GM06990 (cell line): ENCODE measurements around the gene IKZF4.
"Not testable (repeated sequence)": the region's sequence is repeated elsewhere in the genome, so short reads cannot be mapped to it uniquely, and the experiment has no call there.

ENCODE experiments used
- DNase-seq: peaks from one replicate; pipeline ENCODE4 v3.0.0-alpha.2; 2011; ENCODE audit not compliant: insufficient read length; ENCODE audit errors: extremely low read depth
- H3K27me3 ChIP-seq: replicated peaks from 2 replicates; pipeline ENCODE4 v1.6.0; 2011; ENCODE audit warnings: low read length; ENCODE audit not compliant: control insufficient read depth, insufficient read depth
- H3K36me3 ChIP-seq: 2 replicates; pipeline ENCODE4 v1.5.1; 2011; ENCODE audit warnings: low read length; ENCODE audit not compliant: control insufficient read depth, insufficient read depth
- H3K4me3 ChIP-seq: replicated peaks from 2 replicates; pipeline ENCODE4 v1.5.1; 2011; ENCODE audit warnings: low read depth, mild to moderate bottlenecking, control low read depth, low read length
- CTCF ChIP-seq: IDR thresholded peaks from 2 replicates; pipeline ENCODE4 v1.5.1; 2011; ENCODE audit warnings: low read length, control low read depth, mild to moderate bottlenecking, inconsistent platforms; ENCODE audit not compliant: insufficient read depth, poor library complexity, severe bottlenecking

Gene IKZF4

GRCh38 chr12:56046027-56046780 lies 25.4 kb downstream of the IKZF4 start:
- Histone ChIP-seq H3K36me3 (peaks cover 10% of the 10 kb centered on the region), H3K4me3 (no peak overlapping the region), H3K27me3 (no peaks in the 10 kb centered on the region)
- TF ChIP-seq CTCF, result no peak
- no peak for DNase-seq

- Histone ChIP-seq H3K4me3 (no peak overlapping the region), H3K36me3 (no peaks in the 10 kb centered on the region), H3K27me3 (no peaks in the 10 kb centered on the region)
- DNase-seq, result no peak
- no peak for TF ChIP-seq CTCF
Measured at GRCh38 chr12:56053407-56053893, 32.6 kb downstream of the IKZF4 start.

- H3K4me3 ChIP-seq, H3K27me3 ChIP-seq, H3K36me3 ChIP-seq, DNase-seq: not testable (repeated sequence)
Measured at GRCh38 chr12:56059964-56060363, 39.1 kb downstream of the IKZF4 start.

GRCh38 chr12:56061982-56062381 lies 41.1 kb downstream of the IKZF4 start:
- TF ChIP-seq CTCF, result no peak
- no peaks in the 10 kb centered on the region for H3K27me3 ChIP-seq
- no peak overlapping the region for H3K4me3 ChIP-seq
- DNase-seq, result no peak
- H3K36me3 ChIP-seq, result no peaks in the 10 kb centered on the region

- H3K4me3 ChIP-seq, result no peak overlapping the region
- no peak for TF ChIP-seq CTCF
- no peaks in the 10 kb centered on the region for H3K27me3 ChIP-seq
- no peaks in the 10 kb centered on the region for H3K36me3 ChIP-seq
- no peak for DNase-seq
Measured at GRCh38 chr12:56062996-56063395, 42.2 kb downstream of the IKZF4 start.

- Histone ChIP-seq H3K36me3 (no peaks in the 10 kb centered on the region), H3K4me3 (no peak overlapping the region), H3K27me3 (no peaks in the 10 kb centered on the region)
- TF ChIP-seq CTCF, result no peak
- DNase-seq, result no peak
Measured at GRCh38 chr12:56071648-56072047, 50.8 kb downstream of the IKZF4 start.
